ENCODE data around the gene ZFAND3.
"Not testable (repeated sequence)": the region's sequence is repeated elsewhere in the genome, so short reads cannot be mapped to it uniquely, and the experiment has no call there.

DNA sequence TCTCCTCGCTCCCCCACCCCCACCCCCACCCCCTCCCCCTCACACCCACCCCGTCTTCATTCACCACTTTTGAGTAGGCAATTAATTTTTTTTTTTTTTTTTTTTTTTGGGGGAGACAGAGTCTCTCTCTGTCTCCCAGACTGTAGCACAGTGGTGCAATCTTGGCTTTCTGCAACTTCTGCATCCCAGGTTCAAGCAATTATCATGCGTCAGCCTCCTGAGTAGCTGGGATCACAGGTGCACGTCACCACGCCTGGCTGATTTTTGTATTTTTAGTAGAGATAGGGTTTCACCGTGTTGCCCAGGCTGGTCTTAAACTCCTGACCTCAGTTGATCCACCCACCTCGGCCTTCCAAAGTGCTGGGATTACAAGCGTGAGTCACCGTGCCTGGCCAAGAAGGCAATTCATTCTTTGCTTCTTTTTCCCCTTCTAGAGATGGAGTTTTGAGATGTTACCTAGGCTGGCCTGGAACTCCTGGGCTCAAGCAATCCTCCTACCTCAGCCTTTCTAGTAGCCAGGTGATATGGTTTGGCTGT lies 230.4 kb downstream of the ZFAND3 start:
- TF ChIP-seq, protein P1, sequence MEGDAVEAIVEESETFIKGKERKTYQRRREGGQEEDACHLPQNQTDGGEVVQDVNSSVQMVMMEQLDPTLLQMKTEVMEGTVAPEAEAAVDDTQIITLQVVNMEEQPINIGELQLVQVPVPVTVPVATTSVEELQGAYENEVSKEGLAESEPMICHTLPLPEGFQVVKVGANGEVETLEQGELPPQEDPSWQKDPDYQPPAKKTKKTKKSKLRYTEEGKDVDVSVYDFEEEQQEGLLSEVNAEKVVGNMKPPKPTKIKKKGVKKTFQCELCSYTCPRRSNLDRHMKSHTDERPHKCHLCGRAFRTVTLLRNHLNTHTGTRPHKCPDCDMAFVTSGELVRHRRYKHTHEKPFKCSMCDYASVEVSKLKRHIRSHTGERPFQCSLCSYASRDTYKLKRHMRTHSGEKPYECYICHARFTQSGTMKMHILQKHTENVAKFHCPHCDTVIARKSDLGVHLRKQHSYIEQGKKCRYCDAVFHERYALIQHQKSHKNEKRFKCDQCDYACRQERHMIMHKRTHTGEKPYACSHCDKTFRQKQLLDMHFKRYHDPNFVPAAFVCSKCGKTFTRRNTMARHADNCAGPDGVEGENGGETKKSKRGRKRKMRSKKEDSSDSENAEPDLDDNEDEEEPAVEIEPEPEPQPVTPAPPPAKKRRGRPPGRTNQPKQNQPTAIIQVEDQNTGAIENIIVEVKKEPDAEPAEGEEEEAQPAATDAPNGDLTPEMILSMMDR (IDR thresholded peaks at IDR 0.05; ENCODE audit: borderline replicate concordance, extremely low read depth, low read length, poor library complexity, severe bottlenecking) = not testable (repeated sequence)
- TF ChIP-seq EZH2 (IDR thresholded peaks at IDR 0.05; ENCODE audit: borderline replicate concordance, low read depth, low read length, severe bottlenecking) = not testable (repeated sequence)
